MM.1S (cell line): ENCODE measurements around the gene SPOCK3.

ENCODE experiments used
- DNase-seq: peaks from one replicate; pipeline ENCODE4 v3.0.0-alpha.2; 2015
- H2AFZ ChIP-seq: fragments of 300-600 bp; sonication (generic); 2 replicates; pipeline ENCODE4 v1.6.0; 2016; ENCODE audit warnings: antibody characterized with exemption, low read length
- H3F3A ChIP-seq: fragments of 300-600 bp; sonication (generic); 2 replicates; pipeline ENCODE4 v1.6.1; 2016; ENCODE audit warnings: mild to moderate bottlenecking, antibody characterized with exemption, low read length, moderate library complexity, mixed read lengths; ENCODE audit not compliant: insufficient read depth
- H3K27ac ChIP-seq: fragments of 300-600 bp; sonication (generic); 2 replicates; pipeline ENCODE4 v1.5.1; 2016; ENCODE audit warnings: mild to moderate bottlenecking, low read length
- H3K27me3 ChIP-seq: fragments of 300-600 bp; sonication (generic); replicated peaks from 2 replicates; pipeline ENCODE4 v1.6.0; 2016; ENCODE audit warnings: low read length; ENCODE audit not compliant: insufficient read depth
- H3K36me3 ChIP-seq: fragments of 300-600 bp; sonication (generic); replicated peaks from 2 replicates; pipeline ENCODE4 v1.6.1; 2016; ENCODE audit warnings: mild to moderate bottlenecking, low read length, mixed read lengths; ENCODE audit not compliant: insufficient read depth
- H3K4me1 ChIP-seq: fragments of 300-600 bp; sonication (generic); 2 replicates; pipeline ENCODE4 v1.6.1; 2016; ENCODE audit warnings: low read length, mixed read lengths
- H3K4me2 ChIP-seq: fragments of 300-600 bp; sonication (generic); 2 replicates; pipeline ENCODE4 v1.6.0; 2016; ENCODE audit warnings: low read depth, low read length
- H3K4me3 ChIP-seq: fragments of 300-600 bp; sonication (generic); 2 replicates; pipeline ENCODE4 v1.5.1; 2016; ENCODE audit warnings: low read length, mixed read lengths
- H3K79me2 ChIP-seq: fragments of 300-600 bp; sonication (generic); 2 replicates; pipeline ENCODE4 v1.6.1; 2016; ENCODE audit warnings: mixed run types, low read length, mixed read lengths
- H3K9ac ChIP-seq: fragments of 300-600 bp; sonication (generic); 2 replicates; pipeline ENCODE4 v1.6.1; 2016; ENCODE audit warnings: low read length, mixed read lengths
- H3K9me2 ChIP-seq: fragments of 300-600 bp; sonication (generic); replicated peaks from 2 replicates; pipeline ENCODE4 v1.6.1; 2016; ENCODE audit warnings: mild to moderate bottlenecking, low read length, mixed read lengths; ENCODE audit not compliant: insufficient read depth
- H3K9me3 ChIP-seq: fragments of 300-600 bp; sonication (generic); replicated peaks from 2 replicates; pipeline ENCODE4 v1.6.1; 2016; ENCODE audit warnings: mild to moderate bottlenecking, low read length, mixed read lengths; ENCODE audit not compliant: insufficient read depth
- H4K20me1 ChIP-seq: fragments of 300-600 bp; sonication (generic); 2 replicates; pipeline ENCODE4 v1.6.1; 2016; ENCODE audit warnings: mild to moderate bottlenecking, low read length, moderate library complexity, mixed read lengths; ENCODE audit not compliant: insufficient read depth
- CTCF ChIP-seq: fragments of 300-600 bp; sonication (generic); IDR thresholded peaks from 2 replicates; pipeline ENCODE4 v1.5.1; 2016; ENCODE audit warnings: antibody characterized with exemption, low read length, mixed read lengths
- EZH2 ChIP-seq: fragments of 300-600 bp; sonication (generic); optimal IDR thresholded peaks from 2 replicates; pipeline ENCODE3; 2017; ENCODE audit warnings: low read depth, mild to moderate bottlenecking, antibody characterized with exemption, low read length, mixed read lengths
- EZH2phosphoT487 ChIP-seq: fragments of 300-600 bp; sonication (generic); IDR thresholded peaks from 2 replicates; pipeline ENCODE4 v1.6.1; 2018; ENCODE audit warnings: antibody characterized with exemption, low read length

Gene SPOCK3

GRCh38 chr4:166737430-166737829 is 496.9 kb downstream of the SPOCK3 start:
- H3F3A ChIP-seq: no peaks in the 10 kb centered on the region
- no peaks in the 10 kb centered on the region for H4K20me1 ChIP-seq
- H3K27me3 ChIP-seq: no peaks in the 10 kb centered on the region
- no peaks in the 10 kb centered on the region for H3K79me2 ChIP-seq
- no peak for DNase-seq
- H3K27ac ChIP-seq: no peak overlapping the region
- no peak for TF ChIP-seq EZH2phosphoT487
- TF ChIP-seq EZH2: no peak
- TF ChIP-seq CTCF: no peak
- no peak overlapping the region for H3K4me2 ChIP-seq
- no peak overlapping the region for H3K4me3 ChIP-seq
- no peak overlapping the region for H2AFZ ChIP-seq
- H3K36me3 ChIP-seq: no peaks in the 10 kb centered on the region
- no peak overlapping the region for H3K9ac ChIP-seq
- H3K9me2 ChIP-seq: no peaks in the 10 kb centered on the region
- no peaks in the 10 kb centered on the region for H3K4me1 ChIP-seq
- no peaks in the 10 kb centered on the region for H3K9me3 ChIP-seq

- Histone ChIP-seq H3K9ac (no peak overlapping the region), H3K9me3 (no peaks in the 10 kb centered on the region), H3K4me2 (no peak overlapping the region), H3K27me3 (no peaks in the 10 kb centered on the region), H2AFZ (no peak overlapping the region), H4K20me1 (no peaks in the 10 kb centered on the region), H3K27ac (no peak overlapping the region), H3K9me2 (no peaks in the 10 kb centered on the region), H3K36me3 (no peaks in the 10 kb centered on the region), H3K4me3 (no peak overlapping the region), H3F3A (no peaks in the 10 kb centered on the region), H3K4me1 (no peaks in the 10 kb centered on the region), H3K79me2 (no peaks in the 10 kb centered on the region)
- no peak for TF ChIP-seq EZH2
- TF ChIP-seq EZH2phosphoT487: no peak
- TF ChIP-seq CTCF: no peak
- no peak for DNase-seq
Observed at GRCh38 chr4:166735553-166735952, 498.7 kb downstream of the SPOCK3 start.

- Histone ChIP-seq H2AFZ (no peak overlapping the region), H3K4me2 (no peak overlapping the region), H4K20me1 (no peaks in the 10 kb centered on the region), H3K36me3 (no peaks in the 10 kb centered on the region), H3K4me3 (no peak overlapping the region), H3K79me2 (no peaks in the 10 kb centered on the region), H3K4me1 (no peaks in the 10 kb centered on the region), H3K9ac (no peak overlapping the region), H3K27me3 (no peaks in the 10 kb centered on the region), H3K27ac (no peak overlapping the region), H3K9me2 (no peaks in the 10 kb centered on the region), H3K9me3 (no peaks in the 10 kb centered on the region), H3F3A (no peaks in the 10 kb centered on the region)
- TF ChIP-seq CTCF (no peak), EZH2 (no peak), EZH2phosphoT487 (no peak)
- no peak for DNase-seq
Observed at GRCh38 chr4:166734797-166735196, 499.5 kb downstream of the SPOCK3 start.

GRCh38 chr4:166733686-166734085 is 500.6 kb downstream of the SPOCK3 start:
- Histone ChIP-seq H3K9me2 (no peaks in the 10 kb centered on the region), H3K36me3 (no peaks in the 10 kb centered on the region), H3K4me2 (no peak overlapping the region), H3F3A (no peaks in the 10 kb centered on the region), H3K27me3 (no peaks in the 10 kb centered on the region), H3K79me2 (no peaks in the 10 kb centered on the region), H4K20me1 (no peaks in the 10 kb centered on the region), H3K9me3 (no peaks in the 10 kb centered on the region), H3K9ac (no peak overlapping the region), H3K4me1 (no peaks in the 10 kb centered on the region), H2AFZ (no peak overlapping the region), H3K27ac (no peak overlapping the region), H3K4me3 (no peak overlapping the region)
- TF ChIP-seq CTCF (no peak), EZH2phosphoT487 (no peak), EZH2 (no peak)
- no peak for DNase-seq
